Natural killer cell (primary cell): ENCODE results near the gene TBX4. TPM values are rescaled to one million over a fixed set of nuclear protein-coding genes. Genes with fewer than 3 reads are reported as not detected.

Experiments
- ATAC-seq, 3 donors: fragments of 150-1000 bp in 2 of 3; fragments of 200-7000 bp in 1 of 3; cut with Tn5 transposase; 1 replicate in 1 of 3; 2 replicates in 2 of 3; pipeline ENCODE4 v1.10.0; 2021; ENCODE audit warnings: mild to moderate bottlenecking in 2 of 3, moderate library complexity in 2 of 3
- DNase-seq, 2 donors: peaks; one replicate each; pipeline versions ENCODE4 v3.0.0 to v3.0.0-alpha.2; 2013 to 2021; ENCODE audit warnings: mixed read lengths in 1 of 2
- H3K27ac ChIP-seq: one replicate; pipeline ENCODE4 v1.5.1; 2013; ENCODE audit warnings: mild to moderate bottlenecking, low read length
- H3K27me3 ChIP-seq: one replicate; pipeline ENCODE4 v1.6.1; 2013; ENCODE audit warnings: low read length; ENCODE audit not compliant: control insufficient read depth, insufficient read depth
- H3K36me3 ChIP-seq: one replicate; pipeline ENCODE4 v1.6.1; 2013; ENCODE audit warnings: low read length; ENCODE audit not compliant: control insufficient read depth, insufficient read depth
- H3K4me1 ChIP-seq: one replicate; pipeline ENCODE4 v1.6.1; 2013; ENCODE audit warnings: low read length; ENCODE audit not compliant: control insufficient read depth, insufficient read depth
- H3K4me3 ChIP-seq: one replicate; pipeline ENCODE4 v1.5.1; 2013; ENCODE audit warnings: low read length
- H3K9me3 ChIP-seq: one replicate; pipeline ENCODE4 v1.6.1; 2013; ENCODE audit warnings: low read length; ENCODE audit not compliant: control insufficient read depth, insufficient read depth
- H3K27ac Mint-ChIP-seq, 2 donors: one replicate each; pipeline ENCODE4 v1.8.0; 2022; ENCODE audit warnings: mild to moderate bottlenecking in 2 of 2, mixed read lengths in 2 of 2, moderate library complexity in 1 of 2
- H3K27me3 Mint-ChIP-seq, 2 donors: one replicate each; pipeline ENCODE4 v1.8.0; 2022; ENCODE audit warnings: low read depth in 2 of 2, mixed read lengths in 2 of 2
- H3K36me3 Mint-ChIP-seq: one replicate; pipeline ENCODE4 v1.8.0; 2022; ENCODE audit warnings: mixed read lengths
- H3K4me1 Mint-ChIP-seq, 2 donors: one replicate each; pipeline ENCODE4 v1.8.0; 2022; ENCODE audit warnings: mixed read lengths in 2 of 2
- H3K4me3 Mint-ChIP-seq: one replicate; pipeline ENCODE4 v1.8.0; 2022; ENCODE audit warnings: mild to moderate bottlenecking, moderate library complexity, mixed read lengths
- H3K9me3 Mint-ChIP-seq, 2 donors: one replicate each; pipeline ENCODE4 v1.8.0; 2022; ENCODE audit warnings: mixed read lengths in 2 of 2
- CTCF ChIP-seq: fragments of 200-600 bp; IDR thresholded peaks from one replicate; pipeline ENCODE4 v1.8.0; 2022; ENCODE audit warnings: antibody characterized with exemption
- WGBS: methylation state at CpG from one replicate; pipeline ENCODE4 v1.1.7; 2013; ENCODE audit warnings: missing lambda C conversion rate; ENCODE audit not compliant: insufficient coverage; 5-methylcytosine and 5-hydroxymethylcytosine counted together
- intact Hi-C: fragments of 100-400 bp; cut with micrococcal nuclease; formaldehyde crosslinking; loops from one replicate; pipeline ENCODE4 v1.14.2; 2022
- total RNA-seq, 4 donors: library from RNA; stranded (reverse); fragments of 120-200 nt in 1 of 4; gene quantifications; one replicate each; pipeline versions ENCODE4 v1.2.3 to v1.2.4, GENCODE V29; 2013 to 2022

Gene TBX4
- total RNA-seq, 3 donors from 2014 or later (not counting 1 experiment from before 2014, with no cell fraction given) = not detected

- intact Hi-C loops = no loop called here
- Mint-ChIP-seq H3K27me3 (peaks cover 70 to 79% of the 10 kb centered on the region in 2 donors), H3K4me1 (peaks cover 2 to 19% of the 10 kb centered on the region in 2 donors), H3K36me3 (peaks cover 1% of the 10 kb centered on the region), H3K4me3 (no peak overlapping the region), H3K9me3 (no peaks in the 10 kb centered on the region), H3K27ac (no peak overlapping the region)
- no peaks in the 10 kb centered on the region for H3K9me3 ChIP-seq
- WGBS = 48% methylated on average over 4 of the region's 4 CpGs
- no peaks in the 10 kb centered on the region for H3K36me3 ChIP-seq
- ATAC-seq (no peak), DNase-seq (no peak)
- peaks cover 12% of the 10 kb centered on the region for H3K4me1 ChIP-seq
- H3K27ac ChIP-seq = no peak overlapping the region
- peaks cover 32% of the 10 kb centered on the region for H3K27me3 ChIP-seq
- H3K4me3 ChIP-seq = no peak overlapping the region
- no peak for TF ChIP-seq CTCF
Observed at GRCh38 chr17:61459142-61459809, 7.1 kb downstream of the TBX4 start.

- Histone ChIP-seq H3K4me3 (no peak overlapping the region), H3K36me3 (no peaks in the 10 kb centered on the region), H3K4me1 (peaks cover 9% of the 10 kb centered on the region), H3K27me3 (peaks cover 28% of the 10 kb centered on the region), H3K27ac (no peak overlapping the region), H3K9me3 (no peaks in the 10 kb centered on the region)
- intact Hi-C loops = no loop called here
- Mint-ChIP-seq H3K4me1 (peaks cover 0 to 18% of the 10 kb centered on the region in 2 donors), H3K27ac (no peak overlapping the region), H3K36me3 (no peaks in the 10 kb centered on the region), H3K9me3 (no peaks in the 10 kb centered on the region), H3K27me3 (peaks cover 70 to 79% of the 10 kb centered on the region in 2 donors), H3K4me3 (no peak overlapping the region)
- ATAC-seq = no peak
- no peak for TF ChIP-seq CTCF
- DNase-seq = no peak
- WGBS = 25% methylated on average over 9 of the region's 9 CpGs
Observed at GRCh38 chr17:61459939-61460718, 7.9 kb downstream of the TBX4 start.

GRCh38 chr17:61460796-61461585 is 8.8 kb downstream of the TBX4 start:
- H3K27me3 ChIP-seq = peaks cover 19% of the 10 kb centered on the region
- H3K4me3 Mint-ChIP-seq = no peak overlapping the region
- H3K4me3 ChIP-seq = no peak overlapping the region
- no peaks in the 10 kb centered on the region for H3K36me3 Mint-ChIP-seq
- ATAC-seq (no peak), DNase-seq (no peak)
- no peaks in the 10 kb centered on the region for H3K9me3 Mint-ChIP-seq
- peaks cover 9% of the 10 kb centered on the region for H3K4me1 ChIP-seq
- H3K36me3 ChIP-seq = no peaks in the 10 kb centered on the region
- no peak overlapping the region for H3K27ac ChIP-seq
- H3K9me3 ChIP-seq = no peaks in the 10 kb centered on the region
- H3K4me1 Mint-ChIP-seq = peaks cover 0 to 12% of the 10 kb centered on the region in 2 donors
- peaks cover 70 to 71% of the 10 kb centered on the region in 2 donors for H3K27me3 Mint-ChIP-seq
- H3K27ac Mint-ChIP-seq = no peak overlapping the region
- no peak for TF ChIP-seq CTCF
- intact Hi-C loops = no loop called here
- 25% methylated on average over 8 of the region's 12 CpGs for WGBS
